Astrocyte of the hippocampus (primary cell): ENCODE results near the gene DLK2.
"Not testable (repeated sequence)": the region's sequence is repeated elsewhere in the genome, so short reads cannot be mapped to it uniquely, and the experiment has no call there.

Source experiments
- DNase-seq: peaks from one replicate; pipeline ENCODE4 v3.0.0; 2011; ENCODE audit warnings: low read depth, low spot score

DLK2 gene

DNA sequence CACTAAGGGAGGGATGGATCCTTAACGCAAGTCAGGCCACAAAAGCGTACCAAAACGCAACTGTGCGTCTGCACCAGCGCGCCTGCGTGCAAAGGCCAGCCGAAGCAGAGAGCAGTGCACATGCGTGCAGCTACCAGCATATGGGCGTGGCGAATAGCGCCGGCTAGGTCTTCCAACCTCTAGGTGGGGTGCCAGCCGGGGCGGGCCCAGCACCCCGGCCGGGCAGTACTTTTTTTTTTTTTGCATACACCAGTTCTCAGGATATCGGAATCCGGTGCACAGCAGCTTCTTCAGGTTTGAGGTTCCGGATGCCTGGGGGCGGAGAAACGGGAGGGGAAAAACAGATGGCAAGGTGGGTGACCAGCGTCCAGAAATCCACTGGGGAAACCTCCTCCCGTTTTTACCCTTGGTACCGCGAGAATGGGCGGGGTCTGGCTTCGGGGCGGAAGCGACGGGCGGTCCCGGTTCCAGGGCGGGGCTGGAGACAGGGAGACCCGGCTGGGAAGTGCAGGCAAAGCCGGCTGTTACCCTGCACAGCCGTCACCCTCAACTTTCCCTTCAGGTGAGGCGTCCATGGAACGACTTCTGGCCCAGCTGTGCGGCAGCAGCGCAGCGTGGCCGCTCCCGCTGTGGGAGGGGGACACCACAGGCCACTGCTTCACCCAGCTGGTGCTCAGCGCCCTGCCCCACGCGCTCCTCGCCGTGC, 27.8 kb downstream of the DLK2 start, which contains the start of gene ABCC10:
Gene ABCC10 (plus strand): TSS at position 136 of the 706 bp plus-strand sequence. CDS start 438 bp downstream, at position 574.
- peak; percentile 97 for DNase-seq

DNA sequence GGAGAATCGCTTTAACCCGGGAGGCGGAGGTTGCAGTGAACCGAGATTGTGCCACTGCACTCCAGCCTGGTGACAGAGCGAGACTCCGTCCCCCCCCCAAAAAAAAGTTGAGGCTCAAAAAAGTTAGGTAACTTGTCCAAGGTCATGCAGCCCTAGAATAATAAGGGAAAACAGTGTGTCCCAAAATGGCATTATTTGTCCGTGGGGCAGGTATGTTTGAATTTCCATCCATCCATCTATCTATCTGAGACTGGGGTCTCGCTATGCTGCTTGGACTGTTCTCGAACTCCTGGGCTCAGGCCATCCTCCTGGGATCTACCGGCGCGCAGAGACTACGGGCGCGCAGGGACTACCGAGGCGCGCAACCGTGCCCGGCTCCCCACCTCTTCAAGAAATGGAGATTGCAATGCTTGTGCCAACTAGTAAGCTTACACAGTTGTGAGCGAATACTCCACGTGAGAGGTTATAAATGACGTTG, 28.4 kb downstream of the DLK2 start:
- DNase-seq, result no peak

DNA sequence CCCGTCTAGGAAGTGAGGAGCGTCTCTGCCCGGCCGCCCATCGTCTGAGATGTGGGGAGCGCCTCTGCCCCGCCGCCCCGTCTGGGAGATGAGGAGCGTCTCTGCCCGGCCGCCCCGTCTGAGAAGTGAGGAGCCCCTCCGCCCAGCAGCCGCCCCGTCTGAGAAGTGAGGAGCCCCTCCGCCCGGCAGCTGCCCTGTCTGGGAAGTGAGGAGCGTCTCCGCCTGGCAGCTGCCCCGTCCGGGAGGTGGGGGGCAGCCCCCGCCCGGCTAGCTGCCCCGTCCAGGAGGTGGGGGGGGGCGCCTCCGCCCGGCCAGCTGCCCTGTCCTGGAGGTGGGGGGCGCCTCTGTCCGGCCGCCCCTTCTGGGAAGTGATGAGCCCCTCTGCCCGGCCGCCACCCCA, 30.3 kb downstream of the DLK2 start:
- DNase-seq, result not testable (repeated sequence)

DNA sequence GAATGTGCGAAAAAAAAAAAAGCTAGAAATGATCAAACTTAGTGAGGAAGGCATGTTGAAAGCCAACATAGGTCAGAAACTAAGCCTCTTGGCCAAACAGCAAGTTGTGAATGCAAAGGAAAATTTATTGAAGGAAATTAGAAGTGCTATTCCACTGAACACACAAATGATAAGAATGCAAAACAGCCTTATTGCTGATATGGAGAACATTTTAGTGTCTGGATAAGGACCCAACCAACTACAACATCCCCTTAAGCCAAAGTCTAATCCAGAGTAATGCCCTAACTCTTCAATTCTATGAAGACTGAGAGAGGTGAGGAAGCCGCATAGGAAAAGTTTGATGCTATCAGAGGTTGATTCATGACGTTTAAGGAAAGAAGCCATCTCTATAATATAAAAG, 33.5 kb downstream of the DLK2 start:
- DNase-seq, result no peak

DNA sequence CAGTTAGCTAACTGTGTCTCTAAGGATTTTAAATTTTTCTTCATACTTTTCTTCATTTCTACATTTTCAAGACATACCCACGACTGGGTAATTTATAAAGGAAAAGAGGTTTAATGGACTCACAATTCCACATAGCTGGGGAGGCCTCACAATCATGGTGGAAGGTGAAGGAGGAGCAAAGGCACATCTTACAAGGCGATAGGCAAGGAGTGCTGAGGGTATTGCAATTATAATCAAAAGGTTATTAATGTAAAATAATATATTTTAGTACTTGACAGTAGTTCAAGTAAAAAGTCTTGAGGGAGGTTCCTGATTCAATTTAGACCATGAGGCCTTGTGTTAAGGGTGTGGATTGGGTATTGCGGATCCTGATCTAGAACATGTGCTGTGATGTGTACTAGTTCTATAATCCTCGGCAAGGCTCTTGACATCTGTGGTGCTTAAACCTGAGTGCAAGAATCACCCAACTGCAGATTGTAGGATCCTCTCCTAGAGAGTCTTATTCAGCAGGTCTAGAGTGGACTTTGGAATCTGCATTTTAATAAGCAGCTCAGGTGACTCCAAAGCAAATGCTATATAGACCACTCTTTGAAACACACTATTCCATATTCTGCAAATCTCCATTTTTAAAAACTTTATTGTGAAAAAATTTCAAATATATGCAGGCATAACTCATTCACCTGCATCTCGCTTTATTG, 35.2 kb downstream of the DLK2 start:
- DNase-seq, result no peak

DNA sequence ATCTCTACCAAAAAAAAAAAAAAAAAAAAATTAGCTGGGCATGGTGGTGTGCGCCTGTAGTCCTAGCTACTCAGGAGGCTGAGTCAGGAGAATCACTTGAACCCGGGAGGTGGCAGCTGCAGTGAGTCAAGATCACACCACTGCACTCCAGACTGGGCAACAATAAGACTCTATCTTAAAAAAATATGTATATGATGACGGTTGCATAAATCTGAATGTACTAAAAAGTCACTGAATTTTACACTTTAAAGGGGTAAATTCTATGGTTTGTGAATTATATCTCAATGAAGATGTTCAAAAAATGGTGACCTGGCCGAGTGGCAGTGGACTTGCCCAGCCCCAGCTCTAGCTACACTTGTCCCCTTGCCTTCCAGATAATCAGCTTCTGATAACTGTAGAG, 38.4 kb downstream of the DLK2 start:
- DNase-seq, result no peak

DNA sequence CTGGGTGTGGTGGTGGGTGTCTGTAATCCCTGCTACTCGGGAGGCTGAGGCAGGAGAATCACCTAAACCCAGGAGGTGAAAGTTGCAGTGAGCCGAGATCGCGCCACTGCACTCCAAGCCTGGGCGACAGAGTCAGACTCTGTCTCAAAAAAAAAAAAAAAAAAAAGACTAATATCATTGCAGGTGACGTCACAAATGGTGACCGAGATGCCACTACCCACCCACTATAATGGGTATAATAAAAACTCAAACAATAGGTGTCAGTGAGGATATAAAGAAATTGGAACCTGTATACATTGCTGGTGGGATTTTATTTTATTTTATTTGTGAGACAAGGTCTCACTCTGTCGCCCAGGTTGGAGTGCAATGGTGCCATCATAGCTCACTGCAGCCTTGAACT, 40.1 kb downstream of the DLK2 start:
- not testable (repeated sequence) for DNase-seq

DNA sequence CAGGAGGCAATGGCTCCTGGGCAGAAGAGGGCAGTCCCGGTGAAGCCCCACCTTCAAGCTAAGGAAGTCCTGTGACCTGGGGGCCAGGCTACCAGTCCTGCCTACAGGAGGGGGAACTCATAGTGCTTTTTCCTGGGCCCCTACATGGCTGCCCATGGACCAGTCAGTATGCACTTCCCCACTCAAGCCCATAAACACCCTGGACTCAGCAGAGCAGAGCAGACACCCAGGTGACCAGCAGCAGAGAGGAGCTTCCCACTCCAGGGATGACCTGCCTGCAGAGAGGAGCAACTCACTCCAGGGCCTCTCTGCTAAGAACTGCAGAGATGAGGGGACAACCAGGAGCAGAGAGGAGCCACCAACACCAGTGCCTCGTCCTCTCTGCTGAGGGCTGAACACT, 42.3 kb downstream of the DLK2 start:
- DNase-seq, result no peak

DNA sequence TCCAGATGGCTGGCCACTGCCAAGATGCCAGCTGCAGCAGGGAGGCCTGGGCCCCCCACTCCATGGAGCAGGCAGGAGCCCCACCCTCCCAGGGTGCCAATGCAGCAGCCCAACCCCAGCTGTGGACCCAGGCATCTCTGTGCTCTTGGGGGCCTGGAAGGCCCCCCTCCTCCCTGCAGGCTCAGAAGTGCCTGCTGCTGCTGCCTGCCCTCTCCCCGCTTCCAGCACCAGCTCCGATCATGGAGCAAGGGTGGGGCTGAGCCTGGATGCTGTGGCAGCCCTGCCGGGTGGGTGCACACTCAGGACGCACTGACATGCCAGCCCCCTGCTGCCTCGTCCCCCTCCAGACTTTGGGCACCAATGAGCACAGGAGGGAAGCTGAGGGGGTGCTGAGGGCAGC, 42.8 kb downstream of the DLK2 start:
- DNase-seq, result no peak

DNA sequence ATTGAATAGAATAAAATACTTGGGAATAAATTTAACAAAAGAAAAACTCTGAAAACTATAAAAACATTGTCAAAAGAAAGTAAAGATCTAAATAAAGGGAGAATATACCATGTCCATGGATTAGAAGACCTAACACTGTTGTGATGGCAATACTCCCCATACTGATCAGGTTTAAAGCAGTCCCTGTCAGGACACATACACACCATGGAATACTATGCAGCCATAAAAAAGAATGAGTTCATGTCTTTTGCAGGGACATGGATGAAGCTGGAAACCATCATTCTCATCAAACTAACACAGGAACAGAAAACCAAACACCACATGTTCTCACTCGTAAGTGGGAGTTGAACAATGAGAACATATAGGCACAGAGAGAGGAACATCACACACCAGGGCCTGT, 44.6 kb downstream of the DLK2 start:
- not testable (repeated sequence) for DNase-seq

DNA sequence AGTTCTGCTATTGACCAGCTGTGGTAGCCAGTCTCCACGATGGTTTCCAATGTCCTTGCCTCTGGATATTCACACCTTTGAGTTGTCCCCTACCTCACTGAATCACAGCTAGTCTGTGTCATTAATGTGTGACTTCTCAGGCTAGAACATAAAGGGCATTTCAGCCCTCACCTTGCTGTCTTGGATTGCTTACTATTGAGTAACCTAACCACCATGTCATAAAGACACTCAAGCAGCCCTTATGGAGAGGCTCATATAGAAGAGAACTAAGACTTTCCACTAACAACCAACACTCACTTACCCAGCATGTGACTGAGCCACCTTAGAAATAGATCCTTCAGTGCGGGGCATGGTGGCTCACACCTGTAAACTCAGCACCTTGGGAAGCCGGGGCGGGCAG, 47.1 kb downstream of the DLK2 start:
- no peak for DNase-seq

DNA sequence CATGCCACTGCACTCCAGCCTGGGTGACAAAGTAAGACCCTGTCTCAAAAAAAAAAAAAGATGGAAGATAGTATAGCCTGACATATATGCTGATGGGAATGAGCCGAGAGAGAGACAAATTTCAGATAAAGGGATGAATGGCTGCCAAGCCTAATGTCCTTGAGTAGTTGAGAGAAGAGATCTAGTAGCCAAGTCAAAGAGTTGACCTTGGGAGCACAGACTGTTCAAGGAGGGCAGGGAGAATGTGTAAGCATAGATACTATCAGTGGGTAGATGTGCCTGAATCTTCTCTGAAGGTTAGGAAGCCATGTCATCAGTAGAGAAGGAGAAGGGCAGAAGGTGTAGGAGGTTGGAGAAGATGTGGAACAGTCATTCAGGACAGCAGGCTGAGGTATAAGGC, 48.1 kb downstream of the DLK2 start:
- no peak for DNase-seq

DNA sequence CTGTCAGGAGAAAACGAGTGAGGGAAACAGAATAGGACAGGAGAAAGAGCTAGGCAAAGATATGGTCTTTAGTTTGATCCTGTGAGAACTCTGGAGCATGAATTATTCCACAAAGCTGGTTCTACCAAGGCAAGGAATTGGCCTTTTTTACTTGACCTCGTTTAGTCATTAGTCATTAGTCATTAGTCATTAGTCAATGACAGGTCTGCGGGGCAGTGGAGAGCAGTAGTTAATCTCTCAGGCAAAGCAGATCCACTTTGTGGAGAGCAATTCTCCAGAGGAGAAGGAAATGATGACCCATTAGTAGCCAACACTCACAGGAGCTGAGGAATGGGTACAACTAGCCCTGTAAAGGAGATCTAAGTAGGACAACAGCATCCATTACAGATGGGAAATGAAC, 50.0 kb downstream of the DLK2 start:
- DNase-seq, result no peak

DNA sequence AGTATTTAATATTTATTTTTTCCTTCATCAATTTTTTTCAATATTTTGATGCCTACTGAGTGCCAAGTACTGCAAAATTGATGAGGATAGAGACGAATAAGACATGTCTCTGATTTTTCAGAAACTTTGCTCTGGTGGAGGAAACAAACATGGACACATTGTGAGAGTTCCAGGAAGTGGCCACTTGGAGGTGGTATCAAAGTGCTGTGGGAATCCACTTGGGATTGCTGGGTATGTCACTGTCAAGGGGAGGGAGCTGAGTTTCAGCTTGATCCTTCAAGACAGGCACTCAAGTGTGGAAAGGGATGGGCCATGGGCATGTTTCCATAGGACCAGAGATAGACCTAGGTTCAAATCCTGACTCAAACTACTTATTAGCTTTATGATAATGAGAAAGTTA, 52.5 kb downstream of the DLK2 start:
- DNase-seq, result no peak

DNA sequence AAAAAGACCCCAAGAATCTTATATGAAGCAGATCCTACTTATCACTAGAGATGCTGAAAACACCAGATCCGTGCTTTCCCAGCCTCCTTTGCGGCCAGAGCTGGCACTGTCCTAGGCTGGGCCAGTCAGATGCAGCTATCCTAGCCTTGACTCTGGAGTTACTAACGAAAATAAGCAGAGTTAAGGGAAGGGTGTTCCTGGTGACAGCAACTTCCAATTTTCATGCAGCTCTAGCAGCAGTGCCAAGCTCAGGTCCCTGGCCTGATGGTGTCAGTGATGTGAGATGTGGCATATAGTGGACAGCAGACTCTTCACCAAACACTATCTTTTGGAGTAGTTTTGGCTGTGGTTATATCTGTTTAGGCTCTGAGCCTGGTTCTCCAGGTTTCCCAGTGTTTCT, 53.6 kb downstream of the DLK2 start:
- no peak for DNase-seq
